Stimulated activated CD8-positive, alpha-beta memory T cell treated with anti-CD3 and anti-CD28 coated beads, Interleukin-15, amount 100 ng/mL, for 24 hours (primary cell): Measurements from ENCODE around the gene TEKT5.

Source experiments
- DNase-seq: peaks from one replicate; pipeline ENCODE4 v3.0.0-alpha.2; 2020; ENCODE audit warnings: low read depth

The TEKT5 gene

GRCh38 chr16:10579965-10580882 is 114.5 kb downstream of the TEKT5 start, which contains the start of gene EMP2:
Gene EMP2, minus strand, starts transcription at chr16:10580598. Its CDS starts 32,981 bp downstream, at chr16:10547617.
- DNase-seq, result no peak

- no peak for DNase-seq
Measured at GRCh38 chr16:10579575-10579964, 115.2 kb downstream of the TEKT5 start.

- no peak for DNase-seq
Measured at GRCh38 chr16:10578474-10579316, 116.0 kb downstream of the TEKT5 start.
